HG03196 (cell line): ENCODE measurements around the gene CHSY1.

Experiments used
- ATAC-seq: cut with Tn5 transposase; IDR thresholded peaks from one replicate; pipeline ENCODE4 v1.9.1; 2021; ENCODE audit not compliant: unreplicated experiment

The CHSY1 gene

GRCh38 chr15:101156509-101157159 lies 95.2 kb downstream of the CHSY1 start:
- peak; percentile 79 for ATAC-seq

- ATAC-seq = no peak
Measured at GRCh38 chr15:101156061-101156460, 95.8 kb downstream of the CHSY1 start.

GRCh38 chr15:101153801-101154656 lies 97.8 kb downstream of the CHSY1 start:
- ATAC-seq = no peak

- no peak for ATAC-seq
Measured at GRCh38 chr15:101152914-101153313, 98.9 kb downstream of the CHSY1 start.

- no peak for ATAC-seq
Measured at GRCh38 chr15:101151288-101151687, 100.6 kb downstream of the CHSY1 start.

GRCh38 chr15:101150723-101151040 lies 101.2 kb downstream of the CHSY1 start:
- ATAC-seq = no peak

GRCh38 chr15:101149864-101150722 lies 101.8 kb downstream of the CHSY1 start:
- ATAC-seq = no peak

GRCh38 chr15:101148881-101149664 lies 102.8 kb downstream of the CHSY1 start:
- ATAC-seq = no peak

GRCh38 chr15:101148166-101148880 lies 103.5 kb downstream of the CHSY1 start:
- no peak for ATAC-seq

GRCh38 chr15:101147181-101147580 lies 104.7 kb downstream of the CHSY1 start:
- ATAC-seq = no peak

GRCh38 chr15:101146118-101146702 lies 105.6 kb downstream of the CHSY1 start:
- no peak for ATAC-seq

GRCh38 chr15:101145362-101145761 lies 106.5 kb downstream of the CHSY1 start:
- ATAC-seq = no peak

- ATAC-seq = no peak
Measured at GRCh38 chr15:101143321-101143720, 108.5 kb downstream of the CHSY1 start.

GRCh38 chr15:101142711-101143110 lies 109.1 kb downstream of the CHSY1 start:
- no peak for ATAC-seq

- no peak for ATAC-seq
Measured at GRCh38 chr15:101141926-101142527, 109.8 kb downstream of the CHSY1 start.

- no peak for ATAC-seq
Measured at GRCh38 chr15:101140697-101141065, 111.2 kb downstream of the CHSY1 start.

- ATAC-seq = no peak
Measured at GRCh38 chr15:101139986-101140696, 111.7 kb downstream of the CHSY1 start.

GRCh38 chr15:101138913-101139880 lies 112.7 kb downstream of the CHSY1 start:
- peak; percentile 53 for ATAC-seq
